SH-SY5Y (cell line): ENCODE data around the gene NUP107.

Source experiments
- GATA2 ChIP-seq: IDR thresholded peaks from 2 replicates; pipeline ENCODE4 v1.6.1; 2011; ENCODE audit warnings: mild to moderate bottlenecking, low read depth, low read length
- GATA3 ChIP-seq: IDR thresholded peaks from 2 replicates; pipeline ENCODE4 v1.6.1; 2011; ENCODE audit warnings: low read depth, mild to moderate bottlenecking, low read length, moderate library complexity

NUP107 gene

GRCh38 chr12:68686595-68687521 is at the start of gene NUP107:
TSS of gene NUP107 (plus strand) at chr12:68686978. CDS start at chr12:68687066, 88 bp downstream.
- TF ChIP-seq GATA3 (no peak), GATA2 (no peak)

- no peak for TF ChIP-seq GATA2
- TF ChIP-seq GATA3: no peak
Observed at GRCh38 chr12:68638171-68638570, 48.6 kb upstream of the NUP107 start.

- TF ChIP-seq GATA2 (no peak), GATA3 (no peak)
Observed at GRCh38 chr12:68638721-68639395, 47.9 kb upstream of the NUP107 start.

GRCh38 chr12:68639396-68639767 is 47.4 kb upstream of the NUP107 start:
- TF ChIP-seq GATA2: no peak
- no peak for TF ChIP-seq GATA3

- TF ChIP-seq GATA3: no peak
- no peak for TF ChIP-seq GATA2
Observed at GRCh38 chr12:68641138-68641537, 45.6 kb upstream of the NUP107 start.

GRCh38 chr12:68646484-68646883 is 40.3 kb upstream of the NUP107 start:
- TF ChIP-seq GATA3 (no peak), GATA2 (no peak)

- TF ChIP-seq GATA2 (no peak), GATA3 (no peak)
Observed at GRCh38 chr12:68647507-68647906, 39.3 kb upstream of the NUP107 start.

- TF ChIP-seq GATA2 (no peak), GATA3 (no peak)
Observed at GRCh38 chr12:68648179-68648578, 38.6 kb upstream of the NUP107 start.

- TF ChIP-seq GATA2 (no peak), GATA3 (no peak)
Observed at GRCh38 chr12:68665016-68665569, 21.7 kb upstream of the NUP107 start.

- TF ChIP-seq GATA3: no peak
- TF ChIP-seq GATA2: no peak
Observed at GRCh38 chr12:68667291-68667690, 19.5 kb upstream of the NUP107 start.

GRCh38 chr12:68667896-68668295 is 18.9 kb upstream of the NUP107 start:
- TF ChIP-seq GATA2 (no peak), GATA3 (no peak)

GRCh38 chr12:68671179-68671578 is 15.6 kb upstream of the NUP107 start:
- TF ChIP-seq GATA3 (no peak), GATA2 (no peak)

GRCh38 chr12:68673788-68674187 is 13.0 kb upstream of the NUP107 start:
- no peak for TF ChIP-seq GATA2

- TF ChIP-seq GATA3: no peak
- TF ChIP-seq GATA2: no peak
Observed at GRCh38 chr12:68674376-68674775, 12.4 kb upstream of the NUP107 start.
